IPS DF 6.9 (cell line): ENCODE data around the gene NCKAP1.

Experiments
- DNase-seq: peaks from one replicate; pipeline ENCODE4 v3.0.0-alpha.2; 2013; ENCODE audit warnings: low read depth, low spot score
- H3K27ac ChIP-seq: one replicate; pipeline ENCODE4 v1.5.1; 2013; ENCODE audit warnings: low read length, control low read depth
- H3K27me3 ChIP-seq: 2 replicates; pipeline ENCODE4 v1.6.1; 2013; ENCODE audit warnings: mild to moderate bottlenecking, low read length; ENCODE audit not compliant: control insufficient read depth, insufficient read depth
- H3K36me3 ChIP-seq: 2 replicates; pipeline ENCODE4 v1.6.1; 2013; ENCODE audit warnings: low read length; ENCODE audit not compliant: control insufficient read depth, insufficient read depth
- H3K4me1 ChIP-seq: 2 replicates; pipeline ENCODE4 v1.6.1; 2013; ENCODE audit warnings: low read length; ENCODE audit not compliant: control insufficient read depth, insufficient read depth
- H3K4me3 ChIP-seq: 2 replicates; pipeline ENCODE4 v1.5.1; 2013; ENCODE audit warnings: mild to moderate bottlenecking, low read length
- H3K9me3 ChIP-seq: 2 replicates; pipeline ENCODE4 v1.6.1; 2013; ENCODE audit warnings: low read length, inconsistent platforms; ENCODE audit not compliant: control insufficient read depth, insufficient read depth
- WGBS: extraction: QIAGEN DNeasy Blood & Tissue Kit; methylation state at CpG from one replicate; pipeline ENCODE4 v1.1.7; 2013; ENCODE audit warnings: mixed read lengths, missing lambda C conversion rate; ENCODE audit not compliant: insufficient read length, insufficient coverage; 5-methylcytosine and 5-hydroxymethylcytosine counted together

Gene NCKAP1

GRCh38 chr2:182949572-182950189 lies 88.6 kb downstream of the NCKAP1 start:
- Histone ChIP-seq H3K4me1 (no peaks in the 10 kb centered on the region), H3K36me3 (peaks cover 4% of the 10 kb centered on the region; the same call in 1 of the 2 replicates), H3K27ac (no peak overlapping the region), H3K9me3 (no peaks in the 10 kb centered on the region), H3K27me3 (no peaks in the 10 kb centered on the region), H3K4me3 (no peak overlapping the region)
- no CpG with 5 or more reads among the region's 5 CpGs for WGBS
- no peak for DNase-seq

DNA sequence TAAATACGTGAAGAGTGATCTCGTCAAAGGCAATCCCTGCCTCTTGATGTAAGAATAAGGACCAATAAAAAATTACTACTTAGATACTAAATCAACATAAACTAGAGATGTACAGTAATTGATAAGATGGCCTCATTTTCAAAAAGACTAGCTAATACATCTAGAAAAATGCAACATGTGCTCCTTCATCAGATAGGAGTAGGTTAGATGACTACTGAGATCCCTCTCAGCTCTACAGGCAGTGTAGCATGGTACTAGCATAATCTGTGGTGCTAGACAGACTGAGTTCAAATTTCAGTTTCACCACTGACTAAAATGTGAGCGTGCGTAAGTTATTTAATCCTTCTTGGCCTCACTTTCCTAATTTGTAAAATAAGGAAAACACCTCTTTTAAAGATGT lies 89.2 kb downstream of the NCKAP1 start:
- no peaks in the 10 kb centered on the region for H3K4me1 ChIP-seq
- H3K27me3 ChIP-seq = no peaks in the 10 kb centered on the region
- no peak for DNase-seq
- H3K9me3 ChIP-seq = no peaks in the 10 kb centered on the region
- H3K36me3 ChIP-seq = peaks cover 4% of the 10 kb centered on the region; the same call in 1 of the 2 replicates
- no peak overlapping the region for H3K27ac ChIP-seq
- no CpG with 5 or more reads among the region's 4 CpGs for WGBS
- no peak overlapping the region for H3K4me3 ChIP-seq

DNA sequence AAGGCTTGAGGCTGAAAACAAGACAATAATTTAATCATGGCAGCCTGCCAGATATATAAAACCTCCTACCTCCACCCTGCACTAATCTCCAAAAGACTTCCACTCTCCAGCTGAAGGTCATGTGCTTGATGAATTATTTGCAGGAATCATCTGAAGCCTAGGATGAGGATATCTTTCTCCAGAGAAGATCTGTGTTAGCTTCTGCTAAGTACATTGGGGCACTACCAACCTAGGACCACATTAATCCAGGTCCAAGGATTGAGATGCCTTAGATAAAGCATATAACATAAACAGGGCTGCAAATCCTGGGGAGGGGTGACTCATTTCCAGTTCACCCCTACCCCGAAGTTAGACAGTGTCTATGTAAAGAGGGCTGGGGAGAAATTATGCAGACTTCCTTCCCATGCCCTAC lies 91.3 kb downstream of the NCKAP1 start:
- H3K27ac ChIP-seq = no peak overlapping the region
- no peak overlapping the region for H3K4me3 ChIP-seq
- no peaks in the 10 kb centered on the region for H3K4me1 ChIP-seq
- H3K27me3 ChIP-seq = no peaks in the 10 kb centered on the region
- no peak for DNase-seq
- WGBS = no CpG with 5 or more reads among the region's 1 CpG
- peaks cover 4% of the 10 kb centered on the region; the same call in 1 of the 2 replicates for H3K36me3 ChIP-seq
- no peaks in the 10 kb centered on the region for H3K9me3 ChIP-seq

DNA sequence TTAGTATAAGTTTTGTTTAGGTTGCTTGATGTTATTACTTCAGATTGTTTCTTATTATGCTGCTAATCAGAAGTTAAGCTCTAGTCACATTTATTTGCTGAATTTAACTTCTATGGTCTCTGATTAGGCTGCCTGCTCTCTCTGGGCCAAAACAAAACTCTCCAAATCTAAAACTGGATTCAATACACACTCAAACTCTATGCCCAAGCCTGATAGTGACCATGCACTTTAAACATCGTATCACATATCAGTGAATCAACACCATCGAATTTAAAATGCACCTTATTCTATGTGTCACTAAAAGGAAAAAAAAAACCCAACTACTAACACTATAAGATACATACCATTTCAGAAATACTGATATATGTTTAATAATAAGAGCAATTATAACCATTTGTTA lies 94.9 kb downstream of the NCKAP1 start:
- H3K27ac ChIP-seq = no peak overlapping the region
- no peak overlapping the region for H3K4me3 ChIP-seq
- no peaks in the 10 kb centered on the region for H3K27me3 ChIP-seq
- WGBS = no CpG with 5 or more reads among the region's 2 CpGs
- H3K36me3 ChIP-seq = peaks cover 2% of the 10 kb centered on the region; the same call in 1 of the 2 replicates
- H3K4me1 ChIP-seq = no peaks in the 10 kb centered on the region
- DNase-seq = no peak
- H3K9me3 ChIP-seq = no peaks in the 10 kb centered on the region

DNA sequence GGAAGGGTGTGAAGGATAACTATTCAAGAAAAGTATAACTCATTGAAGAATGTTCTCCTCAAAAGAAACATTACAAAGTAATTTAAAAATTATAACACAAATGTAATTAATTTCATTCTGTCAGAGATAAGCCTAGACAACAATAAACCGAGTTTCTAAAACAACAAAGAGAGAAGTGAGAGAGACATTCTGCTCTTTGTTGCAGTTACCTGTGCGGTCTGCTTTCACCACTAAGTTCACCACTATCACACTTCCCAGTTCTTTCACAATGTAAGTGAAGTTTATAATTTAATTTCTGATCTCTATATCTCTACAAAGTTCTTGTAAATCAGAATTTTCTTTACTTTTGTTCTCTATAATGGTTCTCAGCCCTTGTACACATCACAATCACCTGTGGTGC lies 95.5 kb downstream of the NCKAP1 start:
- H3K4me1 ChIP-seq = no peaks in the 10 kb centered on the region
- no CpG with 5 or more reads among the region's 2 CpGs for WGBS
- no peak for DNase-seq
- no peaks in the 10 kb centered on the region for H3K27me3 ChIP-seq
- H3K36me3 ChIP-seq = peaks cover 2% of the 10 kb centered on the region; the same call in 1 of the 2 replicates
- no peaks in the 10 kb centered on the region for H3K9me3 ChIP-seq
- no peak overlapping the region for H3K27ac ChIP-seq
- H3K4me3 ChIP-seq = no peak overlapping the region

- Histone ChIP-seq H3K4me1 (no peaks in the 10 kb centered on the region), H3K27me3 (no peaks in the 10 kb centered on the region), H3K27ac (no peak overlapping the region), H3K36me3 (peaks cover 2% of the 10 kb centered on the region; the same call in 1 of the 2 replicates), H3K9me3 (no peaks in the 10 kb centered on the region), H3K4me3 (no peak overlapping the region)
- no peak for DNase-seq
- no CpG with 5 or more reads among the region's 1 CpG for WGBS
These were observed 96.3 kb downstream of the NCKAP1 start for GRCh38 chr2:182941919-182942318.

DNA sequence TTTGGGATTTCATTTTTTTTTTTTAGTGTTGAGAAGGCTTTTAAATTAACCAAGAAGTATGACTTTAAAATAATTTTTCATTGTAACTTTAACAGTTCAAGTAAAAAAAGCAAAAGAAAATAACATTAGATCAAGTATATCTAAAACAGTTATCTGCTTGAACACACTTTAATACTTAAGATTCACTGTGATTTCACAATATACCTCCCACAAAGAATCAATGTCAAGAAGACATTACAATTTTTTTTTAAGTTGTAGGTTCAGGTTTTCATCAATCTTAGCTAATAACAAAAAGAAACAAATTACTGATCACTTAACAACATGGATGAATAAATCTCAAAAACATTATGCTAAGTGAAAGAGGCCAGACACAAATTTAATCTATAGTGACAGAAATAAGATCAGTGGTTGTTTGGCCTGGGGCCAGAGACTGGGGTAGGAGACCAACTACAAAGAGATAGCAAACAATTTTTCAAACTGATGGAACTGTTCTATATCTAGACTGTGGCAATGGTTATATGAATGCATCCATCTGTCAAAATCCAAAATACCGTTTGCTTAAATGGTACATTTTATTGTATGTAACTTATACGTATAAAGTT lies 97.0 kb downstream of the NCKAP1 start:
- H3K27ac ChIP-seq = no peak overlapping the region
- no peak overlapping the region for H3K4me3 ChIP-seq
- no peaks in the 10 kb centered on the region for H3K27me3 ChIP-seq
- H3K36me3 ChIP-seq = peaks cover 2% of the 10 kb centered on the region; the same call in 1 of the 2 replicates
- H3K4me1 ChIP-seq = no peaks in the 10 kb centered on the region
- no peak for DNase-seq
- no peaks in the 10 kb centered on the region for H3K9me3 ChIP-seq
- WGBS = no CpG with 5 or more reads among the region's 2 CpGs

GRCh38 chr2:182937870-182938269 lies 100.4 kb downstream of the NCKAP1 start:
- H3K36me3 ChIP-seq = peaks cover 2% of the 10 kb centered on the region; the same call in 1 of the 2 replicates
- H3K27me3 ChIP-seq = no peaks in the 10 kb centered on the region
- no peaks in the 10 kb centered on the region for H3K4me1 ChIP-seq
- no CpG with 5 or more reads among the region's 3 CpGs for WGBS
- H3K27ac ChIP-seq = no peak overlapping the region
- no peak for DNase-seq
- H3K4me3 ChIP-seq = no peak overlapping the region
- H3K9me3 ChIP-seq = no peaks in the 10 kb centered on the region

DNA sequence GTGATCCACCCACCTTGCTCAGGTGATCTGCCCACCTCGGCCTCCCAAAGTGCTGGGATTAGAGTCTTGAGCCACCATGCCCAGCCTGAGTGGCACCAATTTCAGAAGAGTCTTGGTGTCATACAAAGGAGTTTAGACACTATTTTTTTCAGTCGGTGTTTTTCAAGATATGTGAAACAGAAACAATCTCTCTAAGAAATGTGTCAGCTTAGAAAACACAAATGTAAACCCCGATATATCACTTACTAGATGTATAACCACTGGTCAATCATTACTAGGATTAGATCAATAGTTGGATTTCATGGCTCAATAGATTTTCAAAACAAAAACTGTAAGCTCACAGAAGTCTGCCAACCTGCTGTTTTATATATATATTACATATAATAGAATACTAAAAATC lies 104.6 kb downstream of the NCKAP1 start:
- Histone ChIP-seq H3K27ac (no peak overlapping the region), H3K27me3 (no peaks in the 10 kb centered on the region), H3K36me3 (no peaks in the 10 kb centered on the region; the same call in 1 of the 2 replicates), H3K4me1 (no peaks in the 10 kb centered on the region), H3K4me3 (no peak overlapping the region), H3K9me3 (no peaks in the 10 kb centered on the region)
- no CpG with 5 or more reads among the region's 3 CpGs for WGBS
- DNase-seq = no peak

DNA sequence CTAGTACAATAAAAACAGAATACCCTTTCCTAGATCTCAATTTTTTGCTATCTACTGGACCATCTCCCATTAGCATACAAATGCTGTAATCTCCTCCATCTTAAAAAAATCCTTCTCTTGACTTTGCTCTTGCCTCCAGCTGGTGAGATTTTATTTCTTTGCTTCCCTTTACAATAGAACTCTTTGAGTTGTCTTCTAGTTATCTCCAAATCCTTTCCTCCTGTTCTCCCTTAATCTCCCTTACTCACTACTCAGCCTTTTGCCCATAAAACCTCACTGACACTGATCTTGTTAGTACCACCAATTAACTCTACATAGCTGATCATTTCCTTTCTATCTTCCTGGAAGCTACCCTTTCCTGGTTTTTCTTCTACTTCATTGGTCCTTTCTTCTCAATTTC lies 108.3 kb downstream of the NCKAP1 start:
- H3K36me3 ChIP-seq = peaks cover 3% of the 10 kb centered on the region; the same call in 1 of the 2 replicates
- H3K27me3 ChIP-seq = no peaks in the 10 kb centered on the region
- no peak overlapping the region for H3K4me3 ChIP-seq
- DNase-seq = no peak
- H3K4me1 ChIP-seq = no peaks in the 10 kb centered on the region
- no peaks in the 10 kb centered on the region for H3K9me3 ChIP-seq
- H3K27ac ChIP-seq = no peak overlapping the region

DNA sequence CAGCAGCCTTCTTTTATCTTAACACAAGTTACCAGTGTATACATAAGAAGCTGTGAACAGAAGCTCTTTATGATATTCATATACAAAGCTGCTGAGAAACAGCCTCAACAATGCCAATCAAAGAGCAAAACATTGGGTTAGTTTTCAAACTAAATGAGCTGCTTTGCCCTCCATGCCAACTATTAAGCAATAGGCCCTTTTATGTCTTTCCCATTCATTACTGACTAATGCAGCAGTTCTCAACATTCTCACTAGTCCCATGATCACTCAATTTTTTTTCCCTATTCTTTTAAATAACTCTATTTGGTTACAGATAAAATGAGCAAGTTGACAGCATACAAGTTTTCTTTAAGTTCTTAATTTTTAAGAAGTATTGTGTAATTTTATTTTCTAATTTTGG lies 114.0 kb downstream of the NCKAP1 start:
- Histone ChIP-seq H3K36me3 (peaks cover 3% of the 10 kb centered on the region; the same call in 1 of the 2 replicates), H3K27ac (no peak overlapping the region), H3K27me3 (no peaks in the 10 kb centered on the region), H3K9me3 (no peaks in the 10 kb centered on the region), H3K4me1 (no peaks in the 10 kb centered on the region), H3K4me3 (no peak overlapping the region)
- no peak for DNase-seq
